GM12892 (cell line): Measurements from ENCODE around the gene CHD2.

Experiments
- POLR2A ChIP-seq: IDR thresholded peaks from 2 replicates; pipeline ENCODE4 v1.6.1; 2011; ENCODE audit warnings: low read depth, low read length, control low read depth
- POLR2AphosphoS5 ChIP-seq: IDR thresholded peaks from 2 replicates; pipeline ENCODE4 v1.6.1; 2011; ENCODE audit warnings: low read depth, low read length, control low read depth

DNA sequence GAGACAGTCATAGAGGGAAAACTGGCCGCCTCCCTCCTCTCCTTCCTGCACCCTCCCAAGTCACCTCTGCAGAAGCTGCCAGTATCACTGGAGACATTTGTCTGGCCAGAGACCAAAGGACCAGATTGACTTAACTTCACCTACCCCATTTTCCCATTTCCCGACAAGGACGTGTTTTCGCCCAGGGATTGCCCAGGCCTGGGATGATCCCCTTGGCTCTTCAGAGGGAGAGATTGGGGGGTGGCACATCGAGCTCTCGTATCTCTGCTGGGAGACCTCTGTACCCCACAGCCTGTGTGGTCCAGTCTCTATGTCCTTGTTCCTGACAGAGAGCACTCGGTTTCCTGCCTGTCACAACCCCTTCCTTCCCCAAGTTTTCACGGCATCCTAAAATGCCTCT lies 157.5 kb downstream of the CHD2 start:
- TF ChIP-seq POLR2A: no peak
- no peak for TF ChIP-seq POLR2AphosphoS5
